HG02973 (cell line): ENCODE data around the gene IL1R2.
"Not testable (repeated sequence)": the region's sequence is repeated elsewhere in the genome, so short reads cannot be mapped to it uniquely, and the experiment has no call there.

Experiments used
- ATAC-seq: cut with Tn5 transposase; IDR thresholded peaks from one replicate; pipeline ENCODE4 v1.9.1; 2021; ENCODE audit warnings: moderate library complexity; ENCODE audit not compliant: unreplicated experiment

Gene IL1R2

GRCh38 chr2:101995804-101996203, 4.0 kb downstream of the IL1R2 start:
- ATAC-seq, result no peak

GRCh38 chr2:101998556-101998895, 6.8 kb downstream of the IL1R2 start:
- no peak for ATAC-seq

- ATAC-seq, result no peak
Measured at GRCh38 chr2:101998896-101999789, 7.4 kb downstream of the IL1R2 start.

GRCh38 chr2:102000012-102000411, 8.3 kb downstream of the IL1R2 start:
- no peak for ATAC-seq

- no peak for ATAC-seq
Measured at GRCh38 chr2:102000813-102001766, 9.3 kb downstream of the IL1R2 start.

- no peak for ATAC-seq
Measured at GRCh38 chr2:102001767-102002142, 10.0 kb downstream of the IL1R2 start.

GRCh38 chr2:102002228-102002627, 10.5 kb downstream of the IL1R2 start:
- ATAC-seq, result no peak

GRCh38 chr2:102002909-102003308, 11.1 kb downstream of the IL1R2 start:
- ATAC-seq, result not testable (repeated sequence)

GRCh38 chr2:102003696-102004095, 11.9 kb downstream of the IL1R2 start:
- ATAC-seq, result no peak

GRCh38 chr2:102004581-102004980, 12.8 kb downstream of the IL1R2 start:
- ATAC-seq, result no peak

GRCh38 chr2:102005449-102005848, 13.7 kb downstream of the IL1R2 start:
- ATAC-seq, result no peak

- peak; percentile 58 for ATAC-seq
Measured at GRCh38 chr2:102005989-102006885, 14.5 kb downstream of the IL1R2 start.

GRCh38 chr2:102006886-102007278, 15.1 kb downstream of the IL1R2 start:
- ATAC-seq, result no peak

GRCh38 chr2:102008490-102008889, 16.7 kb downstream of the IL1R2 start:
- ATAC-seq, result no peak

- ATAC-seq, result no peak
Measured at GRCh38 chr2:102009557-102009956, 17.8 kb downstream of the IL1R2 start.

GRCh38 chr2:102010902-102011301, 19.1 kb downstream of the IL1R2 start:
- no peak for ATAC-seq

- no peak for ATAC-seq
Measured at GRCh38 chr2:102012061-102012614, 20.4 kb downstream of the IL1R2 start.

GRCh38 chr2:102013206-102014040, 21.7 kb downstream of the IL1R2 start:
- ATAC-seq, result no peak

- no peak for ATAC-seq
Measured at GRCh38 chr2:102014041-102014345, 22.2 kb downstream of the IL1R2 start.

GRCh38 chr2:102015399-102015798, 23.6 kb downstream of the IL1R2 start:
- no peak for ATAC-seq
